Keratinocyte (primary cell): ENCODE measurements around the gene TWIST2. TPM values are rescaled to one million over a fixed set of nuclear protein-coding genes. Genes with fewer than 3 reads are reported as not detected.

Experiments
- DNase-seq: peaks from one replicate; pipeline ENCODE4 v3.0.0-alpha.2; 2011; ENCODE audit warnings: low read depth, missing footprints, low spot score
- FAIRE-seq: peaks from 2 replicates; lab custom pipeline; 2011; peaks lifted over from hg19 to GRCh38; lab: Jason Lieb, UNC
- H2AFZ ChIP-seq: 2 replicates; pipeline ENCODE4 v1.6.0; 2012; ENCODE audit warnings: low read length, control low read depth, inconsistent platforms; ENCODE audit not compliant: control insufficient read depth
- H3K27ac ChIP-seq: 2 replicates; pipeline ENCODE4 v1.5.1; 2011; ENCODE audit warnings: low read length; ENCODE audit not compliant: control insufficient read depth, insufficient read depth
- H3K27me3 ChIP-seq: 3 replicates; pipeline ENCODE4 v1.6.0; 2011; ENCODE audit warnings: low read length; ENCODE audit not compliant: control insufficient read depth, insufficient read depth; ENCODE audit errors: extremely low read depth
- H3K36me3 ChIP-seq, 2 experiments: 2 replicates in 1 of 2; 3 replicates in 1 of 2; pipeline ENCODE4 v1.5.1; 2011; ENCODE audit warnings: low read length in 2 of 2, mild to moderate bottlenecking in 1 of 2; ENCODE audit not compliant: control insufficient read depth in 2 of 2, insufficient read depth in 2 of 2; ENCODE audit errors: extremely low read depth in 1 of 2
- H3K4me1 ChIP-seq: 3 replicates; pipeline ENCODE4 v1.5.1; 2011; ENCODE audit warnings: low read length; ENCODE audit not compliant: control insufficient read depth, insufficient read depth; ENCODE audit errors: extremely low read depth
- H3K4me2 ChIP-seq: 3 replicates; pipeline ENCODE4 v1.6.0; 2011; ENCODE audit warnings: low read depth, low read length; ENCODE audit not compliant: control insufficient read depth, insufficient read depth; ENCODE audit errors: extremely low read depth
- H3K4me3 ChIP-seq, 3 experiments: fragments of 200-600 bp in 1 of 3; sonication (generic) in 1 of 3; 2 replicates in 2 of 3; 3 replicates in 1 of 3; pipeline ENCODE4 v1.5.1; 2011 to 2016; ENCODE audit warnings: low read length in 3 of 3, mild to moderate bottlenecking in 3 of 3, control low read depth in 2 of 3, inconsistent platforms in 1 of 3, low read depth in 1 of 3, mixed read lengths in 1 of 3, mixed run types in 1 of 3, moderate library complexity in 1 of 3; ENCODE audit not compliant: control insufficient read depth in 2 of 3, insufficient read depth in 2 of 3; ENCODE audit errors: extremely low read depth in 1 of 3
- H3K79me2 ChIP-seq: 2 replicates; pipeline ENCODE4 v1.6.0; 2012; ENCODE audit warnings: low read length; ENCODE audit not compliant: control insufficient read depth, insufficient read depth
- H3K9ac ChIP-seq: 3 replicates; pipeline ENCODE4 v1.6.0; 2011; ENCODE audit warnings: low read length; ENCODE audit not compliant: control insufficient read depth, insufficient read depth; ENCODE audit errors: extremely low read depth
- H3K9me1 ChIP-seq: 3 replicates; pipeline ENCODE4 v1.6.0; 2011; ENCODE audit warnings: low read length; ENCODE audit not compliant: control insufficient read depth, insufficient read depth; ENCODE audit errors: extremely low read depth
- H3K9me3 ChIP-seq: 2 replicates; pipeline ENCODE4 v1.5.1; 2012; ENCODE audit warnings: low read depth, low read length; ENCODE audit not compliant: control insufficient read depth
- H4K20me1 ChIP-seq: 3 replicates; pipeline ENCODE4 v1.6.0; 2011; ENCODE audit warnings: low read length; ENCODE audit not compliant: control insufficient read depth, insufficient read depth; ENCODE audit errors: extremely low read depth
- EZH2 ChIP-seq: IDR thresholded peaks from one replicate; pipeline ENCODE4 v1.6.1; 2012; ENCODE audit warnings: inconsistent platforms, mild to moderate bottlenecking, low read length, moderate library complexity
- dilution Hi-C: fragments of 300-500 bp; cut with MboI; formaldehyde crosslinking; loops from one replicate; pipeline ENCODE4 v1.7.0; 2020; ENCODE audit warnings: low sequenced_read_pairs; ENCODE audit not compliant: extremely low pct_ligation_motif_present
- polyA plus RNA-seq, 5 experiments: library from polyadenylated mRNA; depleted of rRNA in 3 of 5; stranded (reverse) in 3 of 5; stranded (forward) in 1 of 5; unstranded in 1 of 5; fragments of >200 nt; gene quantifications; 1 replicate in 1 of 5; 2 replicates in 3 of 5; 3 replicates in 1 of 5; pipeline versions ENCODE4 v1.2.1 to v1.2.3, GENCODE V29; 2011 to 2012; ENCODE audit warnings: missing spikeins in 2 of 5, low read depth in 1 of 5, low replicate concordance in 1 of 5
- TF ChIP-seq, protein P1 (sequence below), 3 experiments: IDR thresholded peaks in 1 of 3; conservative IDR thresholded peaks in 1 of 3; optimal IDR thresholded peaks in 1 of 3; 2 replicates in 2 of 3; 3 replicates in 1 of 3; pipeline versions ENCODE3 to v1.5.1; 2011; ENCODE audit warnings: low read length in 3 of 3, mild to moderate bottlenecking in 3 of 3, moderate library complexity in 2 of 3, control low read depth in 1 of 3, inconsistent platforms in 1 of 3; ENCODE audit not compliant: insufficient read depth in 2 of 3; ENCODE audit errors: extremely low read depth in 1 of 3

TWIST2 gene
- polyA plus RNA-seq, 1 donor (not counting 4 experiments of a cell fraction or from before 2014, with no cell fraction given), result 5.5 TPM

DNA sequence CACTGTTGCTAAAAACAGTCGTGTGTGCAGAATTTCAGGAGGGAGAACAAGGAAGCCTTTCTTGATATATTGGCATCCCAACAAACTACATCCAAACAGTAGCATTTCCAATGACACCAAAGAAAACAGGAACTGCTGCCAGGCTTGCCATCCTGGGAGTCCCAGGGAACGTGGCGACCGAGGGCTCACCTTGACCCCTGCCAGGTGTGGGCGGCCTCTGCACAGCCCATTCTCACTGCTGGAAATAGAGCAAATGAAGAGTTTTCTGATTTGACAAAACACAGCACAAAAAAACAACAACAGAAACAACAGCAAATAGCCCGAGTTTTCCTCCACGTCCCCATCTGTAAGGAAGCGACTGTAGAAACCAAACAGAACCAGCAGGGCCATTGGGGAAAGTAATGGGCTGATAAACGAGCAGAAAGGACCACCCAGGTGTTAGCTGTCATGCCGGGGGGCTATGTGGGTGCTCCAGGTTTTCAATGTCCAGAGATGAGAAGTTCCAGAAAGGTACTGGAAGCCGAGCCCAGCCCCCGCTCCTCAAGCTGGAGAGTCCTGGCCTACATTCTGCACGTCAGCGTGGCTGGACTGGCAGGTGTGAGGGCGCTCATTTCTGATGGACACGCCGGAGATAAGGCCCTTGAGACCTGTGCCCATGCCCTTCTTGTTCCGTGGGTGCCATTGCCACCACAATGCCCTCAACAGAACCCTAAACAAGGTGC is 80.8 kb downstream of the TWIST2 start:
- no peak for TF ChIP-seq EZH2
- TF ChIP-seq, protein P1, sequence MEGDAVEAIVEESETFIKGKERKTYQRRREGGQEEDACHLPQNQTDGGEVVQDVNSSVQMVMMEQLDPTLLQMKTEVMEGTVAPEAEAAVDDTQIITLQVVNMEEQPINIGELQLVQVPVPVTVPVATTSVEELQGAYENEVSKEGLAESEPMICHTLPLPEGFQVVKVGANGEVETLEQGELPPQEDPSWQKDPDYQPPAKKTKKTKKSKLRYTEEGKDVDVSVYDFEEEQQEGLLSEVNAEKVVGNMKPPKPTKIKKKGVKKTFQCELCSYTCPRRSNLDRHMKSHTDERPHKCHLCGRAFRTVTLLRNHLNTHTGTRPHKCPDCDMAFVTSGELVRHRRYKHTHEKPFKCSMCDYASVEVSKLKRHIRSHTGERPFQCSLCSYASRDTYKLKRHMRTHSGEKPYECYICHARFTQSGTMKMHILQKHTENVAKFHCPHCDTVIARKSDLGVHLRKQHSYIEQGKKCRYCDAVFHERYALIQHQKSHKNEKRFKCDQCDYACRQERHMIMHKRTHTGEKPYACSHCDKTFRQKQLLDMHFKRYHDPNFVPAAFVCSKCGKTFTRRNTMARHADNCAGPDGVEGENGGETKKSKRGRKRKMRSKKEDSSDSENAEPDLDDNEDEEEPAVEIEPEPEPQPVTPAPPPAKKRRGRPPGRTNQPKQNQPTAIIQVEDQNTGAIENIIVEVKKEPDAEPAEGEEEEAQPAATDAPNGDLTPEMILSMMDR (optimal IDR thresholded peaks at IDR 0.05 in 1 of 3, IDR thresholded peaks at IDR 0.05 in 1 of 3, conservative IDR thresholded peaks at IDR 0.05 in 1 of 3; ENCODE audit: extremely low read depth in 1 of 3, insufficient read depth in 2 of 3, low read length in 3 of 3), result no peak
- peaks cover 30% of the 10 kb centered on the region for H3K27me3 ChIP-seq
- H3K79me2 ChIP-seq, result no peaks in the 10 kb centered on the region
- H3K4me1 ChIP-seq, result no peaks in the 10 kb centered on the region
- no peaks in the 10 kb centered on the region for H4K20me1 ChIP-seq
- H3K36me3 ChIP-seq, result no peaks in the 10 kb centered on the region
- H3K9ac ChIP-seq, result no peak overlapping the region
- DNase-seq (no peak), FAIRE-seq (no peak)
- H3K4me2 ChIP-seq, result no peak overlapping the region
- H3K9me3 ChIP-seq, result no peaks in the 10 kb centered on the region
- H2AFZ ChIP-seq, result no peak overlapping the region
- no peaks in the 10 kb centered on the region for H3K9me1 ChIP-seq
- no peak overlapping the region for H3K4me3 ChIP-seq
- H3K27ac ChIP-seq, result no peak overlapping the region
- dilution Hi-C loops, result no loop called here

DNA sequence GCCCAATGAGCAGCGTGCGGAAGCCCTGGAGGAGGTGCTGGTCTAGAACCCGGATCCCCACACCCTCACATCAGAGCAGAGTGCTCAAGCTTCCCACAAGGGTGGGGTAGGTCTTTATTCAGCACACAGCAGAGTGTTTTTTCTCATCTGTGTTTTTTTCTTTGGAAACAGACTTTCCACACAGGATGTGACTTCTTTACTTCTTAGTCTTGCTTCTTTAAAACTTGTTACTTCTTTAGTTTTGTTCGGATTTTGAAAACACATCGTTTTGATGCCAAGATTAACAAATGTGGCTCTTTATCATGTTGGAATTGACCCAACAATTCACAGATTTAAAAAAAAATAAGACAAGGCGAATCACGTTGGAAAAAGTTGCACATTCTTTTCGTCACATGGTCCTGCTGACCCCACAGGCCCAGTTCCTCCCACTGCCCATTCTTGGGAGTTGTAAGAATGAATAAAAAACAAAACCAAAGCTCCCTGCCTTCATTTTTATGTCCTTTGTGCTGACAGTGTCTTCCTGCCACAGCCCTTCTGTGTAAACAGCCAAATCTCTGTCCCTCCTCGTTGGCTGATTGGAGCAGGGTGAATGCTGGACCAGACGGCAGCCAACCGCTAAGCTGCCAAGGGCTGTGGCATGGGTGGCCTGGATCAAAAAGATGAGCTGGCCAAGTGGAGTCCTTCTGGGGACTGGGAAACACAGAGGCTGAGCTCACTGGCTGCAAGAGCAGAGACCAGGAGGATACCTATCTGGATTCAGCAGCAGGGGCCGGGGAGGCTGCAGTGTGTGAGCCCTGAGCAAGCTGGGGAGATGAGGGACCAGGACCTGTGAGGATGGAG is 81.6 kb downstream of the TWIST2 start:
- H3K9me1 ChIP-seq, result no peaks in the 10 kb centered on the region
- peaks cover 22% of the 10 kb centered on the region for H3K27me3 ChIP-seq
- FAIRE-seq (no peak), DNase-seq (no peak)
- H3K27ac ChIP-seq, result no peak overlapping the region
- H4K20me1 ChIP-seq, result no peaks in the 10 kb centered on the region
- no peaks in the 10 kb centered on the region for H3K9me3 ChIP-seq
- H3K4me1 ChIP-seq, result no peaks in the 10 kb centered on the region
- no peaks in the 10 kb centered on the region for H3K36me3 ChIP-seq
- dilution Hi-C loops, result no loop called here
- no peak overlapping the region for H2AFZ ChIP-seq
- H3K4me3 ChIP-seq, result no peak overlapping the region
- no peak overlapping the region for H3K9ac ChIP-seq
- no peaks in the 10 kb centered on the region for H3K79me2 ChIP-seq
- TF ChIP-seq EZH2, result no peak
- TF ChIP-seq, protein P1 (optimal IDR thresholded peaks at IDR 0.05 in 1 of 3, IDR thresholded peaks at IDR 0.05 in 1 of 3, conservative IDR thresholded peaks at IDR 0.05 in 1 of 3; ENCODE audit: extremely low read depth in 1 of 3, insufficient read depth in 2 of 3, low read length in 3 of 3), result no peak
- H3K4me2 ChIP-seq, result no peak overlapping the region
